NCI-H446 (cell line): ENCODE data around the gene PSMG1.
"Not testable (repeated sequence)": the region's sequence is repeated elsewhere in the genome, so short reads cannot be mapped to it uniquely, and the experiment has no call there.

ENCODE experiments used
- DNase-seq, 2 experiments: peaks; one replicate each; lab custom pipeline; 2025; lab: John Stamatoyannopoulos, UW

The PSMG1 gene

DNA sequence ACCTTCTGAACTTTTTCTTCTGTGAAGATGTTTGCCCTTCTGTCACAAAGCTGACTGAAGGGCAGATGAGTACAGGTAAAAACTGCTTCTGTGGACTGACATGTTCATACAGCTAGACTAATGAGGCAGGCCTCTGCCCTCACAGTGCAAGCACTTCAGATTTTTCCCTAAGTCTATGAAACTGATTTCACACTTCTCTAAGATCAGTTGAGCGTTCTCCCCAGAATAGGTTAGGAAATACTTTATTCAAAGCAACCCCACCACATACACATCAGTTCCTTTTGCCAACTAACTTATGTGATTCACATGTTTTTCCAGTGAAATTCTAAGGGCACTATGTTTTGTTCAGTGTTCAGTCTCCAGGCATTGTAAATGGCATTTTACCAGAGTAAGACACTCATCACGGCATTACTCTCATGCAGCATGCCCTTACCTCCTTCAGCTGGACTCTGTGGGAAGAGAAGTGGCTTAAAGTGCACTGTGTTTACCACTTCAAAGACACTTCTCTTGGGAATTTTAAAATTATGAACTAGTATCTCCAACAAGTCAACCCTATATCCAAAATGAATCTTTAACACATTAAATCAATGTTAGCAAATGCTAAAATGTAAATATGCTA lies 5.4 kb upstream of the PSMG1 start:
- no peak for DNase-seq

GRCh38 chr21:39187141-39187540 lies 3.9 kb upstream of the PSMG1 start:
- DNase-seq = no peak

DNA sequence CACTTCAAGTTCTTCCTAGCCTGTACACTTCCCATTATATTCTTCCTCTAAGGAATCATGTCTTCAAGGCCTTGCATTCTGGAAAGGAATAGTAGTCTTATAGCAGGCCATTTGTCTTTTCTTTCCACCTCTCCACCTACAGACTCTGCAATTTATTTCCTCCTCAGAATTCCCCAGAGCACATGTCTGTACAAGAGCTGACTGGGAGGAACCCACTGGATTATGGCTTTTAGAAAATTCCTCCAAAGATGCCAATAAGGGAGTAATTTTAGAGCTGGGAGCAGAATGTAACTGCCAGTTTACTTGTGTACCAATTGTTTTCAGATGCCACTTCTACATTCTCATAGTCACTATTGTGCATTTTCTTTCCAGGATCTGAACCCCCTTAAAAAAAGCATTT lies 3.4 kb upstream of the PSMG1 start:
- DNase-seq = no peak

- DNase-seq = no peak
These were observed 1.9 kb upstream of the PSMG1 start for GRCh38 chr21:39185157-39185556.

DNA sequence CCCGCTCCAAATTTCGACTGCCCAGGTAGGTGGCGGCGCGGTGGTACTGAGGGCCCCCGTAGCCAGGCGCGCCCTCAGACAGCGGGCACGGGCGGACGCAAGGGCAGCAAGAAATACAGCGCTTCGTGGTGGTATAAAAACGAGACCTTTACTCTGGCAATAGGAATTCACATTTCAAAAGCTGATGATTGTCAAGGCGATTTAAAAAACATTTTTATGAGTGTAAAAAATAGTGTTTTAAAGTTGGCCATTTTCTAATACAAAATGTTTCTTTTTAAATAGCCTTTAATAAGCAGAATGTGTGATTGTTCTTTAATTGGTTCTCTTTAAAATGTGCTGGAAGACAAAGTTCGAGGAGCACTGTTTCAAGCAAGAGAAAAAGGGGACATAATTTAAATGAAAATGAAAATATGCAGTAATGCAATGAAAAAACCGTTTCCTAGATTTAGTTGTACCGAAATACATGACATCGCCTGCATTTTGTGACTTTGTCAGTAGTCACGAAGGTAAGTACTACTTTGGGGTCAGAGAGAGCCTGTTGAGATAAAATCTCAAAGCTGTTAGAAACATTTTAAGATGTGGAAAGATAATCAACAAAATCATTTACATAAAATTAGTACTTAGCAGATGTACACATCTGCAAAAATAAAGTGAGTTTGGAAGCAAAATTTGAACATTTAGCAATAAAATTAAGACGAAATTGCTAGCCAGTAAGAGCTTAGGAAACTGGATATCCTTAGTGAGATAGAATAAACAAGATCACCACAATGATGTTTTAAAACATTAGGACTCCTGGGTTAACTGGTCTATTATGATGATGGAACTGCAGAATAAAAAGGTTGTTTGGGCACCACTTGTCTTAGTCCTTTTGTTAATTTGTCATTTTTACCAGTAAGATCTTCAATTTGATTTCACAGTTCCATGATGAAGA lies 1.1 kb upstream of the PSMG1 start:
- DNase-seq = peak in 1 of 2 experiments; percentile 48

DNA sequence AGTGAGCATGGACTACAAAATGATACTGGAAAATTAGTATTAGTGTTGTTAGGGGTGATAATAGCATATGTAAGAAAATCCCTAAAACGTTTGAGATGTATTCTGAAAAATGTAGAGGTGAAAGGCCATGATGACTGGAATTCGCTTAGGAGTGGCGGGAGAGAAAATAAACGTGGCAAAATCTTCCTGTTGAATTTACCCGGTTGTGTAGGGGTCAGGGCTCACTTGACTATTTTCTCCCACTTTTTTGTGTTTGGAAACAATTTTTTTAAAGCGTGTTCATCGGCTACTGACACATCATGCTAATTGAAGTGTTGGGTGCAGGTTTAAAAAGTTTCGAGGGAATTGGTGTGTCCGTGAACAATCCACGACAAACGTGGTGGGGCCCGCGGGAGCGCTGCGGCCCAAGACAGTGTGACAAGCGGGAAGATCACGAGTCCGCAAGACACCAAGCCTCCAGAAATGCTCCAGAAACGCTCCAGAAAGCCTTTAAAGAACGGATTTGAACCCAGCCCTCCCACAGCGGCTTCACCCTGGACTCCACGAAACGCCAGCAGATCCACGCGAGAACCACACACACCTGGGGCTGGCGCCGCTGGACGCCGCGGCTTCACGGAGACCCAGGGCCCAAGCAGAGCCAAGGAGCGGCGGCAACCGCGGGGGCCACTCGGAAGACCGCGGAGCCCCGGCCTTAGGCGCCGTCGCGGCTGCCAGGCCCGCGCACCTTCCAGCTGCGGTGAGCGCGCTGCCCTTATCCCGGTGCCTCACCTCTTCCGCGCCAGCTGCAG lies 573 bp downstream of the PSMG1 start:
- DNase-seq = peak in 1 of 2 experiments; percentile 37

- DNase-seq = no peak
These were observed 1.2 kb downstream of the PSMG1 start for GRCh38 chr21:39182016-39182415.

DNA sequence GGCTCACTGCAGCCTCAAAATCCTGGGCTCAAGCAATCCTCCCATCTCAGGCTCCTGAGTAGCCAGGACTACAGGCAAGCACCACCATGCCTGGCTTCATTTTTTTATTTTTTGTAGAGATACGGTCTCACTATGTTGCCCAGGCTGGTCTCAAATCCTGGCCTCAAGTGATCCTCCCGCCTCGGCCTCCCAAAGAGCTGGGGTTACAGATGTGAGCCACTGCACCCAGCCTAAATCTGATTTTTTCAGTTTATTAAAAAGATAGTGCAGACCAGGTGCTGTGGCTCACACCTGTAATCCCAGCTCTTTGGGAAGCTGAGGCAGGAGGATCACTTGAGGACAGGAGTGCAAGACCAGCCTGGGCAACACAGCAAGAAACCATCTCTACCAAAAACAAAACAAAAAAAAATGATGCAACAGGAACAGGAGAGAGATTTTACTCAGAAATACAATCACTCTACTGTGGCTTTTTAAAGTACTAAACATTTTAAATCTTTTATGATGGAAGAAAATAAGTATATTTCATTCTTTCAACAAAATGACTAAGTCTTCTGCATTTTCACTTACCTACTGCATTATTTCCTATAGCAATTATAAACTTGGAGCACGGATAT lies 1.9 kb downstream of the PSMG1 start:
- DNase-seq = no peak

- no peak for DNase-seq
These were observed 2.7 kb downstream of the PSMG1 start for GRCh38 chr21:39180429-39181019.

DNA sequence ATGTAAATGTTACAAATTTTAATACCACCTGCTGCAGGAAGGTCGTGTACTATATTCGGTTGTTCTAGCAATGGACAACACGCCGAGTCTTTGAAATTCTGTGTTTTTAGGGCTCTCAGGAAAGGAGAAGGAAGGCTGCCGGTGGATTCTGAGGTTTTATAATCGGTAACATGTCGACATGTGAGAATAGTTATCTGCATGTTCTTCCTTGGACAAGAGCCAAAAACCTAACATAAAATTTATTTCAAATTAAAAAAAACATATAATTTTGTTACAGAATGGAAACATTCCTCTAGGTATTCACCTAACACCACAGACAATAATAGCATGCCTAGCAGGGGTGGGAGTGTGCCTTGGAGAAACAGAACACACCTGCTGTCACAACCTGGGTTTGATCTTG lies 4.8 kb downstream of the PSMG1 start:
- no peak for DNase-seq

DNA sequence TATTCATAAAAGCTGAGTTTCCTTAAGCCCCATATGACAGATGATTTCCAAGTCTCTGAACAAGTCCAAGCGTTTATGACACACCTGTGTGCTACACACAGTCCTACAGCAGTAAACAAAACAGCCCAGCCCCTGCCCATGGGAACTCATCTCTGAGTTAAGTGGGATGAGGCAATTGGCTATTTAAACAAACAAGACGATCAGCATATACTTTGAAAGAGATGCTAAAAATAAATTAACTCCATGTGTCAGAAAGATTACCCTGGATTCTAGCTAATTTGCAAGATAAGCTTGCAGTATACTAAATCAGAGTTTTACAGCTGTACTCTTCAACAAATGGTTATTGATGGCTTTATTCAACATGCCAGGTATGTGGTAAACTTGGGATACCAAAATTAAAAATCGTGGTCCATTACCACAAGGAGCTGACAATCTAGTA lies 7.0 kb downstream of the PSMG1 start:
- no peak for DNase-seq

DNA sequence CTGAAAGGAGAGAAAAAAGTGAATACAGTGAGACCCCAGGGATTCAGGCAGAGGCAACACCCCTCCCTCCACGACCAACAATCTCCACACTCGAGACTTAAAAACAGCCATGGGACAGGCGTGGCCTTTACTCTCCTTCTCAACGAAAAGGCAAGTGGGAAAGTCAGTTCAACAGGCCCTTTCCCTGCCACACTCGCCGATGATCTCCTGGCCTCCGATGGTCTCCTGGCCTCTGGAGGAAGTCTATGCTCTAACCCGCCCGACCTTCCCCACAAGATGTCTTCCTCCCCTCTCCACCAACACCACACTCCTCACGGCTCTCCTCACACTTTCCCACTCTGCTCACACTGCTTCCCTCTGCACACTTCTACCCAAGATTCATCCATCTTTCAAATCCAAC lies 7.6 kb downstream of the PSMG1 start:
- no peak for DNase-seq

DNA sequence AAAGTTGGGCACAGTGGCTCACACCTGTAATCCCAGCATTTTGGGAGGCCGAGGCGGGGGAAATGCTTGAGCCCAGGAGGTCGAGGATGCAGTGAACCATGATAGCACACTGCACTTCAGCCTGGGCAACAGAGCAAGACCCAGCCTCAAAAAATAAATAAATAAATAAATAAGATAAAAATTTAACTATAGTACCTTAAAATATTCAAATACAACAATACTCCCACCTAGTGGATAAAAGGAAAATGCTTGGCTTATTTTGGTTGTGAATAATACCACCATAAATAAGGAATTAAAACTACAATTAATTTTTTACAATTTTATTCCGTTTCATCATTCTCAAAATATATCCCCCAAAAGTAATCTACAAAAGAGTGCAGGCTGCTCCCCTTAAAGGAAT lies 8.1 kb downstream of the PSMG1 start:
- DNase-seq = peak; percentile 3 to 12

DNA sequence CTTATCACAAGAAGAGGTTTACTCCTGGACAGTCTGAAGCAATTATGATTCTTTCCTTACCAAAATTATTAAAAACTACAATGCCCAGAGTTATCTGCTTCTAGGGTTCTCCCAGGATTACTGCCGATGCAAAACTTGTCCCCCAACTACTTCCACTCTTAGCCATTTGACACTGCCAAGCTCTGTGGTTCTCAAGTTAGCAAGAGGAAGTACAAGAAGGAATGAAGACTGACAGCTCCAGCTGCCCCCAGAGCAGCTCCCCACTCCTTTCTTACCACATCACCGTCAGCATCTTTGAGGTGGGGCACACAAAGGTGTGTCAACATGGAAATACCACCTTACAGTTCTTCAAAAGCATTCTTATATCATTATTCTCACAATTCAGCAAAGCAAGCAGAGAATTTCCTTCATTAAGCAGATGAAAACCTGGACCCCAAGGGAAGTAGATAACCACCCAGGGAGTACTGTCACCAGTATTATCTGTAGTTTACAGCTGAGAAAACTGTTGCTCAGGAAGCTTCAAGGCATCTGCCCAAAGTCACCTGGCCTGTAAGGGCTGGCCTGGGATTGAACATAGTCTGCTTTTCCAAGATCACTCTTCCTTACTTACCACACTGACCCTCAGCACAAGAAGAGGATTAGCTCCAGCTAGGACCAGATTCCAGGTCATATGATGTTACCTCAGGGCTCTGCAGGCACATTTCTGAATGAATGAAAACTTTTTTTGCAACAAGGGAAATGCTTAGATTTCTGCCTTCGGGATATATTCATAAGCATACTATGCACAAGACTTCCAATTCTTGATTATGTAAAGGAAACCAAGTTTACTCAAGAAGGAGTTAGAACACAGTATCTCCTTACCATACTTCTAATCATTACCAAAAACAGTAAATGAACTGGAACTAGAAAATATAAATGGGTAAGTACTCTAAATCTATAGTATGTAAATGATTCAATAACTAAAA lies 9.3 kb downstream of the PSMG1 start:
- DNase-seq = no peak

GRCh38 chr21:39169906-39170305 lies 13.3 kb downstream of the PSMG1 start:
- no peak for DNase-seq

GRCh38 chr21:39168800-39169199 lies 14.5 kb downstream of the PSMG1 start:
- no peak for DNase-seq

DNA sequence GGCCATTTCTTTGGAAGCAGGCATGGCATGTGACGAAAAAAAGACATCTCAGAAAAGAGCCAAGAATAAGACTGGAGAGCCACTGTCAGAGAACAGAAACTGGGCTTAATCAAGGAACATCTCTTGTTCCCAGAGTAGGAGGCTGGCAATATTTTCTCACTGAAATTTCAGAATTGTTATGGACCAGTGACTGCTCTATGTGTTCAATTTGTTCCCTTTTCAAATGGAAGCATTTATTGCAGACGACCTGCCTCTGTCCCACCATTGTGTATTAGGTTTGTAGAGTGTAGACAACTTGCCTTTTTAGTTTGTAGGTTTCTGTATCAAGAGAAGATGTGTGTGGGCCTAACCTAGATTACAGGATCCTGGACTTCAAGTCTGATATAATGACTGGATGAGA lies 18.7 kb downstream of the PSMG1 start:
- no peak for DNase-seq

GRCh38 chr21:39161064-39161463 lies 22.2 kb downstream of the PSMG1 start:
- no peak for DNase-seq

DNA sequence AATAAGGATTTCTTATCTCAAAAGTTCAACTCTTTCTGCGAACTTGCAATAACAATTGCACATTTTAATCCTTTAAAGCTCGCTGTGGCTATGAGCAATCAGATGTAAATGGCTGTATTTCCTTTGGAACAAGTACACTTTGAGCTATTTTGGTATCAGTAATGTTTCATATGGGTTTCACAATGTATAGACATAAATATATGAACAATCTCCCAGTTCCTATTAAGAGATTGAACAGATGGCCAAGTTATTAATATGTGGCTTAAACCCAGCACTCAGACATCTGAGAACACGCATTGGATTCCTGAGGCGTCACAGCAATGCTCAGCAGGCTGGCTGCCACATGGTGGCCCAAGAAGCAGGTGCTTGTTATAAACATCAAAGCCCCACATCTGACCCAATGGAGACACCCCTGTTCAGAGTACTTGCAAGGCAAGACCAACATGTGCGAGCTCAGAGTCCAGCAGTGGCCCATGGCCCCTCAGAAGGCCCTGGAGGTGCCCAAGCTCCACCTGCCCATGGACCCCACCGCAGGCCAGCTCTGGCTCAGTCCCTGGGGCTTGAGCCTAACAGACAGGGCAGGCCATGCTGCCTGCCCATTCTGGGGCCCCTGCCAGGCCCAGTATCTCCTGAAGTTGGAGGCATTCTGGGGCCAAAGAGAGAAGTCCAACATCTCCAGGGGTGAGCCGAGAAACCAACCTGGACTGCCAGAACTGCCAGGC lies 23.7 kb downstream of the PSMG1 start:
- DNase-seq = peak in 1 of 2 experiments; percentile 19

GRCh38 chr21:39157241-39157640 lies 26.0 kb downstream of the PSMG1 start:
- not testable (repeated sequence) for DNase-seq
